ENCODE data around the gene NAPG.
"Not testable (repeated sequence)": the region's sequence is repeated elsewhere in the genome, so short reads cannot be mapped to it uniquely, and the experiment has no call there.

GRCh38 chr18:10573261-10573660 is 47.4 kb downstream of the NAPG start:
- not testable (repeated sequence) for TF ChIP-seq POLR2A (IDR thresholded peaks at IDR 0.05; ENCODE audit: low read depth, low read length); TAF1 (IDR thresholded peaks at IDR 0.05; ENCODE audit: low read depth, low read length); POLR2AphosphoS5 (IDR thresholded peaks at IDR 0.05; ENCODE audit: low read depth, low read length); PAX5 (IDR thresholded peaks at IDR 0.05; ENCODE audit: insufficient read depth, low read length, severe bottlenecking)
